ENCODE results near the gene ZDHHC7.

ZDHHC7 gene

DNA sequence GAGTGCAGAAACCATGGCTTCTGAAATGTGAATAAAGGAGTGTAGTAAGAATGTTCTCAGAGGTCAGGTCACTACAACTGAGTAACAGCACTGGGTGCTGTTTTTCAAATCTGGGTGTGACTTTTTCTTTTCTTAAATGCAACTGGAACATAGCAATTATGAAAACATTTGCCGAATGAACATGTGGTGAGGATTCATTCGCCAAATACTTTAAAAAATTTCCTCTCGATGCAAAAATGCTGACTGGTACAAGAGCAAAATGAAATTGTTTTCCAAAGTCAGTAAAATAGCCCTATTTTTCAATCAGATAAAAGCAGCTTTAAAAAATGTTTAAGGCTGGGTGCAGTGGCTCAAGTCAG lies 18.6 kb downstream of the ZDHHC7 start:
- DNase-seq, result no peak

- DNase-seq, result no peak
These were observed 20.6 kb downstream of the ZDHHC7 start for GRCh38 chr16:84990782-84991181.

DNA sequence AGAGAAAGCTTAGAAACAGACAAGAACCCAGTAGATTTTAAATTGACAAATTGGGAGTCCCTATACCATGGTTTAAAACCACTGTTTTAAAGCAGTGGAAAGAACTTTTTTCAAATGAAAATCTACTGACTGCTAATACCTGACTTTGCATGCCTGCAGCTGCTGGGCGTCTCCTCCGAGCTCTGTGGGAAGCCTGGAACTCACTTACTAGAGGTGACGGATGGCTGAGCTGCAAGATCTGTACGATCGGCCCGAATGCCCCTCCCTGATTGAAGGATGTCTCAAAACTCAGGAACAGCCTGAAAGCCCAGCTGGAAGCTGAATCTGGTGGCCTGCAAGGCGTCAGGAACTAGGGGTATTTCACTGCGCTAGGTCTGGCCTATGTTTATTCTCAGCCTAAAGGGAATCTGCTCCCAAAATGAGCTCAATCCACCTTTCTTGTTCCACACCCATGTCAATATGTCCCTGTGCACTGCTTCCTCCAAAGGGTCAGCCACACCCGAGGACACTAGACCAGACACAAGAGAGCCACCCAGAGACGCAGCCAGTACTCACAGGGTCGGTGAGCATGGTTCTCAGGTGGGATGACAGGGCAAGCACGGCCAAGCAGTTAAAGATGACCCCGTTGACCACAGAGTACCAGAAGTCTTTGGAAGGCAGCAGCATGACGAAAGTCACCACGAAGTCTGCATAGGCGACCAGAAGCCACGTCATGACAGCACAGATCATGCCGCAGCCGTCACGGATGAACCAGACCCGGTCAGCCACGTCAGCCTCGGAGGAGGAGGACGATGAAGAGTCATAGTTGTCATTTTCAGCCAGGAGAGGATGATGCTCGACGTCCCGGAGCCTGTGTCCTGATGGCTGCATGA lies 21.4 kb downstream of the ZDHHC7 start:
- no peak for DNase-seq

DNA sequence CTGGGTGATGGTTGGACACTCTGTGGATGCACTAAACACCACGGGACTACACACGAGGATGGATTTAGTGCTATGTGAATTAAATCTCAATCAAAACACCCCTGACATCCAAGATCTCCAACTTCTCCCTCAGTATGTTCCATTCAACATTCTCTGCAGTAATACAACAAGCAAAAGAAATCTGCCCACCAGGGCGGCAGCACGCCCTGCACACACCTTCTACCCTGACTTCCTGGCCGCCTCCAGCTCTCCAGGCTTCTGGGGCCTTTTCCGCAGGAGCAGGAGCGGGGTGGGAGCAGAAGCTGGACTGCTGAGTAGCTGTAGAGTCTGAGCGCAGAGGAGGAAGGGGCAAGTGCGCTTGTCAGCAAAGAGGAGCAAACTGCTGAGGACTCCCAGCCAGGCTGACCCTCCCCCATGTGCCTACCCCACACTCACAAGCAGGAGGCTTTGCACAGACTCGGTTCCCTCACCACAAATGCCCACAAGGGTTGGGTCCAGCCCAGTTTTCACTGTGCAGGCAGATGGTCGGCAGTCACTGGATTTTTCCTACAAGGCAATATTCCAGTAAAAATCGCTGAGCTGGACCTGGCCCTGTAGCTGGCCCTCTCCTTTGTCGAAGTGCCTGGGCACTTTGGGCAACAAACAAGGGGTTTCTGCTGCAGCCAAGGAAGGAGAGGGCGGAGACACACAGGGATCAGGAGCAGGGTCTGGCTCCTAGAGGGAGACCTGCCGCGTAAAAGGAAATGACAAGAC lies 22.8 kb downstream of the ZDHHC7 start:
- DNase-seq, result no peak

GRCh38 chr16:84986879-84987278 lies 24.5 kb downstream of the ZDHHC7 start:
- DNase-seq, result no peak

DNA sequence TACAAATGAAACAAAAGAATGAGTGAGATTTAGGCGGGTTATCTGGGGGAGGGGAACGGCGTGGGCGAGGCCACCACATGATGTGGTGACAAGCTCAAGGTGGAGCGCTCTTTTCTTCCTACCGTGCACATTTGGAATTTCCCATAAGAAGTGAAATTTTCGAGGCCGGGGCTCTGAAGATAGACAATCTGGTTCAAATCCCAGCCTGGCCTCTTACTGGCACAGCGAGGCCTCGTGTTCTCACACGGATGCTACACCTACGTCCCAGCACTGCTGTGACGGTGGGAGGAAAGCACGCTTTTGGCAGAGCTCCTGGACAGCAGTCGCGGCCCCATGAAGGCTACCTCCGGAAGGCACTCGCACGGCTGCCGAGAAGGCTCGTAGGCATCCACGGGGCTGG lies 25.2 kb downstream of the ZDHHC7 start:
- peak; percentile 28 to 50 for DNase-seq

- no peak for DNase-seq
These were observed 26.0 kb downstream of the ZDHHC7 start for GRCh38 chr16:84985079-84986065.

GRCh38 chr16:84982434-84982833 lies 28.9 kb downstream of the ZDHHC7 start:
- DNase-seq, result no peak

GRCh38 chr16:84979516-84979915 lies 31.8 kb downstream of the ZDHHC7 start:
- DNase-seq, result no peak

- DNase-seq, result no peak
These were observed 34.5 kb downstream of the ZDHHC7 start for GRCh38 chr16:84976644-84977400.

GRCh38 chr16:84975522-84975921 lies 35.8 kb downstream of the ZDHHC7 start:
- no peak for DNase-seq

DNA sequence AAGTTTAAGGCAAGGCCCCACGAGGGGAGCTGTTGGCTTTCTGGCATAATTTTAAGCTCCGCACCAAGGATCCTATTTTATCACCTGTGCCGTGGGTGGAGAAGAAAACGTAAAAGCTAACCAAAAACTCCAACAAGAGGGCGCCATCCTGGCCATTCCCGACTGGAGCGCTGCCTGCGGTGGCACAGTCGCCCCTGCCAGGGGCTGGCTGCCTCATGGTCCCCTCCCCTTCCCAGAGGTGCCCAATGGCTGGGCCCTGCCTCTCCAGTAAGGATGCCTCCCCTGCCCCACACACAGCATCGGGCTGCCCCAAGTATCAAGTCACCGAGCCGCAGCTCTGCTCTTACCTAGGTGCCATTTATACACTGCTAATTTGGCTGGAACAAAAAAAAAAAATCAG lies 36.3 kb downstream of the ZDHHC7 start:
- DNase-seq, result no peak

DNA sequence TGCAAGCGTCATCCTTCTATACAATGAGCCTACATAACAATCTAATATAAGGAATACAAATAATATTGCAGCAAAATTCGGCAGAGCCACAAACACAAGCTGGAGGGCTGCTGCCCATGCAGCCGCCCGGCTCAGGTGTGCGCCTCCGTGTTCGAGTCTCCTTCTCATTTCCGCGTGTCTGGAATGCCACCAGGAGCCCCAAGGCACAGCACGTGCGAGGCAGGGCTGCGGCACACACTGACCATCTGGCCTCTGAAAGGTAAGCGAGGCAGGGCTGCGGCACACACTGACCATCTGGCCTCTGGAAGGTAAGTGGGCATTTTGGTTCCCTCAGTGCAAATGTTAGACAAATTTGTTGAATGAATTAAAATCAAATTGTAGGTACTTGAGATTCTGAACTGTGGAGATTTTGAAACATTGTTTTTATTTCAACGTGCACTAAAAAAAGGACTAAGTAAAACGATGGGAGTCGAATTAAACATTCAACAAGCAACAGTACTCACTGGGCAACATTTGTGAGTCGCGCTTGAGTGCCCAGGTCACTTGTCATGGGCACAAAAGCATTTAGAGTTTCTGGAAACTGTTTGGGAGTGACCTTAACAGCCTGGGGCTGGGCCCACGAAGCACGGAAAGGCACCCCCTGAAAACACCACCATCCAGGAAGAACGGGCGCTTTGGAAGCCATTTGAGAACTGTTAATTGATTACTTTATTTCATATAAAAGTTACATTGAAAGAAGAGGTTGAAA lies 37.4 kb downstream of the ZDHHC7 start:
- DNase-seq, result no peak

- DNase-seq, result no peak
These were observed 38.1 kb downstream of the ZDHHC7 start for GRCh38 chr16:84973236-84973635.

DNA sequence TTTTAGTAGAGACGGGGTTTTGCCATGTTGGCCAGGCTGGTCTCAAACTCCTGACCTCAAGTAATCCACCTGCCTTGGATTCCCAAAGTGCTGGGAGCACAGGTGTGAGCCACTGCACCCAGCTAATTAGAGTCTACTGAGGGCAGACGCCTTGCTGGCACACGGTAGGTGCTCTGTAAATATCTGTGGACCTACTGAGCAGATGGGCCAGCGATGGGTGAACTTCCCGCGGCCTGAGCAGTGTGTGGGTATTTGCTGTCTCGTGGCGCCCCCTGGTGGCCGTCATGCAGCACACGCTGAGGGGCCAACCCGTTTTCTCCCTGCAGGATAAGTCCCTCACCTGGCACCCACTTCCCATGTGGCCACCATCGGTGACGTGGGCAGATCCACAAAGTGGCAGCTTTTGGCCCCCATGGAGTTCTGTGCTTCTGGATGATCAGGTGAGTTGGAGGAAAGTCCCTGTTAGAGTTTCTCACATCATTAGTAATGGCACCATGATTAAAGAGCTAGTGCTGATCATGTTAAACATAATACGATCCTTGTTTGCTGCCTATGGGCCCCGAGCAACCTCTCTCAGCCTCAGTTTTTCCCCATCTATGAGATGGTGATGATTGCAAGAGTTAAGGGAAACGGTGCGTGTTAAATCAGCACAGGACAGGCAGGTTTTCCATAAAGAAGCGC lies 40.7 kb downstream of the ZDHHC7 start:
- DNase-seq, result peak; percentile 85

- DNase-seq, result no peak
These were observed 43.5 kb downstream of the ZDHHC7 start for GRCh38 chr16:84967828-84968227.

DNA sequence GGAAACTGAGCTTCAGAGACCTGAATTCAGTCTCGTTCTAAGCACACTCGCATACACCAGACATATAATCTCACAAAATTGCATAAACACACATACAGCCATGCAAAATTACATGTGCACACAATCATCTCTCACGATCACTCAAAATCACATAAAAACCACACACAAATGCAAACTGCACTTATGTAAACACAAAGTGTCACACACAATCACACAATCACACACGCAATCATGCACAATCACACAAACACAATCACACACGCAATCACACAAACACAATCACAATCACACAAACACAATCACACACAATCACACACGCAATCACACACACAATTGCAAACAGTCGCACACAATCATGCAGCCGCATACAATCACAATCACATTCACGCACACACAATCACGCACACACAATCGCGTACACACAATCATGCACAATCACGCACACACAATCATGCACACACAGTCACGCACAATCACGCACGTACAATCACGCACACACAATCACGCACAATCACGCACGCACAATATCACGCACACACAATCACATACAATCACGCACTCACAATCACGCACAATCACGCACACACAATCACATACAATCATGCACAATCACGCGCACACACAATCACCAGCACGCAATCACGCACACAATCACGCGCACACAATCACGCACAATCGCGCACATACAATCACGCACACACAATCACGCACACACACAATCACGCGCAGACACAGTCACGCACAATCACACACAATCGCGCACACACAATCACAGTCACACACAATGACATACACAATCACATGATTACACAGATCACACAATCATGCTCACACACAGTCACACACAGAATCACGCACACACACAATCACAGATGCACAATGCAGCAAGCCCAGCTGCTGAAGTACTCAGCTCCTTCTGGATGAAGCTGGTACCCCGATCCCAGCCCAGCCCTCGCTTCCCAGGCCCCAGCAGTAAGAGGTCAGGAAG lies 45.6 kb downstream of the ZDHHC7 start:
- DNase-seq, result no peak

GRCh38 chr16:84964386-84965128 lies 46.8 kb downstream of the ZDHHC7 start:
- no peak for DNase-seq

DNA sequence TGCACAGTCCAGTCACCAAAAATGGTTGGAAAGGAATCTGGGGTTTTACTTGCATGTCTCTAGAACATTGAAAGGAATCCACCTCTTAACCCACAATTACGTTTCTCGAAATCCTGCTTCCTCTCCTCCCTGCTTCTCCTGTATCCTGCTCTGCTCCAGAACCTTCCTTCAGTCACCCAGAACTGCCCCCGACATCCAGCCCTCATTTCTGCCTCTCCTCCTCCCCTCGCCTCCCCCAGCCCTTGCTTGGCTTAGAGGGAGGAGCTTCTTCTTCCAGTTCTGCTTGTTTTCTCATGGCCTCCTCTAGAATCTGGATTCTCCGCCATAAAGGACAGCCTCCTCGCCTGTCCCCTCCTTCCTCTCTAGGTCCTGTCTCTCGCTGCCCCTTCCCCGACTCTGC lies 48.3 kb downstream of the ZDHHC7 start:
- DNase-seq, result no peak
